Body of pancreas (tissue), 4 donors: Measurements from ENCODE around the gene APLF.

Source experiments
- CTCF ChIP-seq, 7 experiments: fragments of 450-650 bp in 4 of 7; fragments of 200-600 bp in 3 of 7; sonication (generic) in 3 of 7; IDR thresholded peaks; one replicate each; pipeline ENCODE4 v1.5.1; 2016 to 2019; ENCODE audit warnings: antibody characterized with exemption in 7 of 7
- POLR2A ChIP-seq, 3 donors: fragments of 450-650 bp; IDR thresholded peaks; one replicate each; pipeline ENCODE4 v1.6.1; 2016; ENCODE audit warnings: antibody characterized with exemption in 3 of 3, mild to moderate bottlenecking in 2 of 3

GRCh38 chr2:68605939-68606338 is 138.6 kb downstream of the APLF start:
- no peak for TF ChIP-seq CTCF (IDR thresholded peaks at IDR 0.05)
- no peak for TF ChIP-seq POLR2A (IDR thresholded peaks at IDR 0.05)
